Gastroesophageal sphincter (tissue), 4 donors: ENCODE measurements around the gene GMEB1. TPM values are rescaled to one million over a fixed set of nuclear protein-coding genes. Genes with fewer than 3 reads are reported as not detected.
"Not testable (repeated sequence)": the region's sequence is repeated elsewhere in the genome, so short reads cannot be mapped to it uniquely, and the experiment has no call there.

Source experiments
- ATAC-seq: fragments of 150-250 bp; one replicate; pipeline ENCODE4 v1.9.1; 2016; ENCODE audit warnings: mild to moderate bottlenecking, moderate library complexity
- H3K27ac ChIP-seq, 4 donors: fragments of 200-600 bp; sonication (generic) in 3 of 4; 1 replicate in 3 of 4; 2 replicates in 1 of 4; pipeline ENCODE4 v1.5.1; 2016 to 2019
- H3K27me3 ChIP-seq: fragments of 200-600 bp; sonication (generic); one replicate; pipeline ENCODE4 v1.5.1; 2019
- H3K36me3 ChIP-seq, 2 donors: fragments of 200-600 bp; sonication (generic); one replicate each; pipeline ENCODE4 v1.5.1; 2019; ENCODE audit warnings: control low read depth in 1 of 2
- H3K4me1 ChIP-seq, 3 donors: fragments of 200-600 bp; sonication (generic); 1 replicate in 2 of 3; 2 replicates in 1 of 3; pipeline ENCODE4 v1.5.1; 2016 to 2019; ENCODE audit warnings: control low read depth in 2 of 3
- H3K4me3 ChIP-seq, 2 donors: fragments of 200-600 bp; sonication (generic); one replicate each; pipeline ENCODE4 v1.5.1; 2019; ENCODE audit warnings: mild to moderate bottlenecking in 1 of 2, moderate library complexity in 1 of 2
- H3K9me3 ChIP-seq, 3 donors: fragments of 200-600 bp; sonication (generic); one replicate each; pipeline ENCODE4 v1.5.1; 2017 to 2019; ENCODE audit warnings: control low read depth in 2 of 3
- EP300 ChIP-seq: sonication (generic); formaldehyde crosslinking; IDR thresholded peaks from one replicate; pipeline ENCODE4 v1.6.1; 2017; ENCODE audit warnings: antibody characterized with exemption, mild to moderate bottlenecking
- POLR2A ChIP-seq, 2 donors: fragments of 450-650 bp; IDR thresholded peaks; one replicate each; pipeline ENCODE4 v1.6.1; 2017; ENCODE audit warnings: antibody characterized with exemption in 2 of 2, mild to moderate bottlenecking in 2 of 2, moderate library complexity in 1 of 2
- POLR2AphosphoS5 ChIP-seq: sonication (generic); formaldehyde crosslinking; IDR thresholded peaks from one replicate; pipeline ENCODE4 v1.6.1; 2017; ENCODE audit warnings: antibody characterized with exemption
- WGBS, 2 donors: methylation state at CpG; one replicate each; pipeline ENCODE4 v1.1.5; 2018; ENCODE audit warnings: low coverage in 1 of 2; 5-methylcytosine and 5-hydroxymethylcytosine counted together
- total RNA-seq, 4 donors: library from RNA; depleted of rRNA; stranded (reverse); fragments of >200 nt; gene quantifications; one replicate each; pipeline ENCODE4 v1.1.0, GENCODE V29; 2016
- TF ChIP-seq, protein P1 (sequence below), 4 experiments: fragments of 200-600 bp in 2 of 4; fragments of 450-650 bp in 2 of 4; sonication (generic) in 1 of 4; IDR thresholded peaks; one replicate each; pipeline ENCODE4 v1.5.1; 2017 to 2019; ENCODE audit warnings: antibody characterized with exemption in 4 of 4, mild to moderate bottlenecking in 2 of 4, moderate library complexity in 2 of 4

GMEB1 gene
- total RNA-seq, 4 donors from 2014 or later, result 6.0 to 14.3 (median 10.0) TPM

DNA sequence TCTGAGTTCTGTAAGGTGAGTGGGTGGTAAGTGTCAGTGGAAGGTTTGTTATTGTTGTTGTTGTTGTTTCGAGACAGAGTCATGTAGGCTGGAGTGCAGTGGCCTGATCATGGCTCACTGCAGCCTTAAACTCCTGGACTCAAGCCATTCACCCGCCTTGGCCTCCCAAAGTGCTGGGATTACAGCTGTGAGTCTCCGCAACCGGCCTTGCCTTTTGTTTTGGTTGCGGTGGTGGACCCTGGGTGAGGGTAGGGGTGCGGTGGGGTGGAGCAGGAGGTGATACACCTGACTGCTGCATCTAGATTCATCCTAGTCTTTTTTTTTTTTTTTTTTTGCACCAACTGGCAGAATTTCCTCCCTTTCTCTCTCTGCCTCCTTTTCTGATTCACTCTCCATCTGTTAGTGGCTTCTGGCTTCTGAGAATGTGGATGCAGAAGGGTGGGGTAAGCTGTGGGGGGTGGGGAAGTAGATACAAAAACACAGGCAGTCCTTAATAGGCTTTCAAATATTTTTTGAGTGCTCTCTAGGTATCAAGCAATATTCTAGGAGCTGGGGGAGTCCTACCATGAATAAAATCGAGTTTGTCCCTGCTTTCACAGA lies 4.6 kb upstream of the GMEB1 start:
- no peak for ATAC-seq
- Histone ChIP-seq H3K4me3 (no peak overlapping the region), H3K9me3 (no peaks in the 10 kb centered on the region), H3K27ac (no peak overlapping the region), H3K27me3 (no peaks in the 10 kb centered on the region), H3K4me1 (peaks cover 0 to 14% (median 7%) of the 10 kb centered on the region in 3 donors), H3K36me3 (no peaks in the 10 kb centered on the region)
- TF ChIP-seq EP300, result no peak
- TF ChIP-seq POLR2A (IDR thresholded peaks at IDR 0.05), result no peak
- TF ChIP-seq, protein P1, sequence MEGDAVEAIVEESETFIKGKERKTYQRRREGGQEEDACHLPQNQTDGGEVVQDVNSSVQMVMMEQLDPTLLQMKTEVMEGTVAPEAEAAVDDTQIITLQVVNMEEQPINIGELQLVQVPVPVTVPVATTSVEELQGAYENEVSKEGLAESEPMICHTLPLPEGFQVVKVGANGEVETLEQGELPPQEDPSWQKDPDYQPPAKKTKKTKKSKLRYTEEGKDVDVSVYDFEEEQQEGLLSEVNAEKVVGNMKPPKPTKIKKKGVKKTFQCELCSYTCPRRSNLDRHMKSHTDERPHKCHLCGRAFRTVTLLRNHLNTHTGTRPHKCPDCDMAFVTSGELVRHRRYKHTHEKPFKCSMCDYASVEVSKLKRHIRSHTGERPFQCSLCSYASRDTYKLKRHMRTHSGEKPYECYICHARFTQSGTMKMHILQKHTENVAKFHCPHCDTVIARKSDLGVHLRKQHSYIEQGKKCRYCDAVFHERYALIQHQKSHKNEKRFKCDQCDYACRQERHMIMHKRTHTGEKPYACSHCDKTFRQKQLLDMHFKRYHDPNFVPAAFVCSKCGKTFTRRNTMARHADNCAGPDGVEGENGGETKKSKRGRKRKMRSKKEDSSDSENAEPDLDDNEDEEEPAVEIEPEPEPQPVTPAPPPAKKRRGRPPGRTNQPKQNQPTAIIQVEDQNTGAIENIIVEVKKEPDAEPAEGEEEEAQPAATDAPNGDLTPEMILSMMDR (IDR thresholded peaks at IDR 0.05), result no peak
- TF ChIP-seq POLR2AphosphoS5, result no peak
- 70 to 71% methylated on average over 5 to 7 of the region's 7 CpGs for WGBS, 2 donors

DNA sequence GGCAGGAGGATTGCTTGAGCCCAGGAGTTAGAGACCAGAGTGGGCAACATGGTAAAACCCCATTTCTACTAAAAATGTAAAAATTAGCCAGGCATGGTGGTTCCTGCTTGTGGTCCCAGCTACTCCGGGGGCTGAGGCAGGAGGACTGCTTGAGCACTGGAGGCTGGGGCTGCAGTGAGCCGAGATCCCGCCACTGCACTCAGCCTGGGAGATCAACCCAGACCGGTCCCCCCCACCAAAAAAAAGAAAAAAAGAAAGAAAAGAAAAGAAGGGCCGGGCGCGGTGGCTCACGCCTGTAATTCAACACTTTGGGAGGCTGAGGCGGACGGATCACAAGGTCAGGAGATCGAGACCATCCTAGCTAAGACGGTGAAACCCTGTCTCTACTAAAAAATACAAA lies 1.8 kb upstream of the GMEB1 start:
- Histone ChIP-seq H3K27ac (no peak overlapping the region), H3K9me3 (no peaks in the 10 kb centered on the region), H3K4me1 (peaks cover 0 to 27% (median 7%) of the 10 kb centered on the region in 3 donors), H3K4me3 (no peak overlapping the region), H3K27me3 (no peaks in the 10 kb centered on the region), H3K36me3 (no peaks in the 10 kb centered on the region)
- ATAC-seq, result no peak
- WGBS, 2 donors, result 89 to 93% methylated on average over 3 to 8 of the region's 12 CpGs
- TF ChIP-seq POLR2A (IDR thresholded peaks at IDR 0.05), result no peak
- TF ChIP-seq POLR2AphosphoS5, result no peak
- no peak for TF ChIP-seq EP300
- TF ChIP-seq, protein P1 (IDR thresholded peaks at IDR 0.05), result no peak

DNA sequence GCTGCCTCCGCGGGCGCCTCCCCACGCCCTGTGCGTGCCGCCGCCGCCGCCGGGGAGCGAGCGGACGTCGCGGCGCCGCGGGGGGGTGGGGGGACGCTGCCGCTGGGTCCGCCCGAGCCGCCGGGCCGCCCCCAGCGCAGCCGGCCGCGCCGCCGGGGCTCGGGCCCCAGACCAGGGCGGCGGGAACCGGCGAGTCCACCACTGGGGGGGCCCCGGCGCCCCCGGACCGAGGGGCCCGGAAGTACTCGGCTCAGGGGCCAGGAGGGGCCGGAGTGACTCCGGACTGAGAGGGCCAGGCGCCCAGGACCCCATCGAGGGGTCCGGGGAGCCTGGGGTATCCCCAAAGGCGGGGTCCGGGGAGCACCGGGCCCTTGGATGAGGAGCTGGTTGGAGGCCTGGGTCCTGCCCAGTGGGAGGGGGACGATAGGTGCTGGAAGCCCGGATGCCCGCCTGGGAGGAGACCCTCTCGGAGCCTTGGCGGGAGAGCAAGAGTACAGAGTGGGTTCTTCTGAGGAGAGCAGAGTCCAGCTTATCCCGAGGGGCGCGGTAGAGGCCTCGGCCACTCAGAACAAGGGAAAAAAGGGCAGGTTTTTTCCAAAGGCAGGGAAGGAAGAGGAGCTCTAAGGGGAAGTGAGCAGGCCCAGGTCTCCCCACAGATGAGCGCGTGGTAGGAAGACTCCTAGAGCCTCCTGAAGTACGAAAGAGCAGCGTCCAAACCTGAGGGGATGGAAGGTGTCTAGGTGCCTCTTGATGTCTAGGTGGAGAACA lies 556 bp downstream of the GMEB1 start:
- no peaks in the 10 kb centered on the region for H3K27me3 ChIP-seq
- peak; percentile 91 for ATAC-seq
- TF ChIP-seq POLR2A (IDR thresholded peaks at IDR 0.05) (peak; percentile 66 to 68), EP300 (no peak), POLR2AphosphoS5 (no peak)
- TF ChIP-seq, protein P1 (IDR thresholded peaks at IDR 0.05), result no peak
- peak overlapping the region; percentile 82 to 89 for H3K4me3 ChIP-seq
- H3K36me3 ChIP-seq, result no peaks in the 10 kb centered on the region
- H3K9me3 ChIP-seq, result no peaks in the 10 kb centered on the region
- H3K4me1 ChIP-seq, result peaks cover 0 to 27% (median 7%) of the 10 kb centered on the region in 3 donors
- H3K27ac ChIP-seq, result peak overlapping the region; percentile 96 to 97 (median 96)
- 0% methylated on average over 5 to 8 of the region's 63 CpGs for WGBS, 2 donors

DNA sequence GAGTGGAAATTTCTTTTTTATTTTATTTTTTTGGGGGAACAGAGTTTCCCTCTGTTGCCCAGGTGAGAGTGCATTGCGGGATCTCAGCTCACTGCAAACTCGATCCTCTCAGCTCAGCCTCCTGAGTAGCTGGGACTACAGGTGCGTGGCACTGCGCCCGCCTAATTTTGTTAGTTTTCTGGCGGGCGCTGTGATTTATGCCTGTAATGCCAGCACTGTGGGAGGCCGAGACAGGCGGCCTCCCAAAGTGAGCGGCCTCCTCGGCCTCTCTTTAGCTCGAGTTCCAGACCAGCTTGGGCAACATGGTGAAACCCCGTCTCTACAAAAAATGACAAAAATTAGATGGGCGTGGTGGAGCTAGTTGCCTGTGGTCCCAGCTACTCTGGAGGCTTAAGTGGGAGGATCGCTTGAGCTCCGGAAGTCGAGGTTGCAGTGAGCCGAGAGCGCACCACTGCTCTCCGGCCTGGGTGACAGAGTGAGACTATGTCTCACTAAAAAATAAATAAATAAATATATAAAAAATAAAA lies 2.7 kb downstream of the GMEB1 start:
- no peaks in the 10 kb centered on the region for H3K9me3 ChIP-seq
- no peak for ATAC-seq
- TF ChIP-seq, protein P1 (IDR thresholded peaks at IDR 0.05), result no peak
- TF ChIP-seq POLR2AphosphoS5, result no peak
- peaks cover 0 to 27% (median 7%) of the 10 kb centered on the region in 3 donors for H3K4me1 ChIP-seq
- H3K4me3 ChIP-seq, result no peak overlapping the region
- WGBS, 2 donors, result 95 to 96% methylated on average over 8 to 9 of the region's 20 CpGs
- no peaks in the 10 kb centered on the region for H3K27me3 ChIP-seq
- no peaks in the 10 kb centered on the region for H3K36me3 ChIP-seq
- no peak overlapping the region for H3K27ac ChIP-seq

DNA sequence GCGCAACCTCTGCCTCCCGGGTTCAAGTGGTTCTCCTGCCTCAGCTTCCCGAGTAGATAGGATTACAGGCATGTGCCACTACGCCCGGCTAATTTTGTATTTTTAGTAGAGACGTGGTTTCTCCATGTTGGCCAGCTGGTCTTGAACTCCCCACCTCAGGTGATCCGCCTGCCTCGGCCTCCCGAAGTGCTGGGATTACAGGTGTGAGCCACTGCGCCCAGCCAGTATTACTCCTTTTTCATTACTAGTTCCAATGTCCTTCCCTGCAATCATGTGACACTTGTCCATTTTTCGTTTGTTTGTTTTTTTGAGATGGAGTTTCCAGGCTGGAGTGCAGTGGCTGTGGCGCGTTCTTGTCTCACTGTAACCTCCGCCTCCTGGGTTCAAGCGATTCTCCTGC lies 4.4 kb downstream of the GMEB1 start:
- not testable (repeated sequence) for H3K27me3 ChIP-seq, H3K27ac ChIP-seq, H3K36me3 ChIP-seq, H3K4me3 ChIP-seq, H3K9me3 ChIP-seq, ATAC-seq
- peaks cover 0 to 17% (median 4%) of the 10 kb centered on the region in 3 donors for H3K4me1 ChIP-seq
- WGBS, 2 donors, result 95 to 98% methylated on average over 12 of the region's 15 CpGs
